ENCODE measurements around the gene GPHN.
A peak's percentile ranks its signal among the peaks of the same experiment; 100 is the strongest.
"Not testable (repeated sequence)": the region's sequence is repeated elsewhere in the genome, so short reads cannot be mapped to it uniquely, and the experiment has no call there.

The GPHN gene

GRCh38 chr14:66827182-66827581 lies 319.2 kb downstream of the GPHN start:
- DNase-seq: no peak

GRCh38 chr14:66831173-66831572 lies 323.2 kb downstream of the GPHN start:
- no peak for DNase-seq

DNA sequence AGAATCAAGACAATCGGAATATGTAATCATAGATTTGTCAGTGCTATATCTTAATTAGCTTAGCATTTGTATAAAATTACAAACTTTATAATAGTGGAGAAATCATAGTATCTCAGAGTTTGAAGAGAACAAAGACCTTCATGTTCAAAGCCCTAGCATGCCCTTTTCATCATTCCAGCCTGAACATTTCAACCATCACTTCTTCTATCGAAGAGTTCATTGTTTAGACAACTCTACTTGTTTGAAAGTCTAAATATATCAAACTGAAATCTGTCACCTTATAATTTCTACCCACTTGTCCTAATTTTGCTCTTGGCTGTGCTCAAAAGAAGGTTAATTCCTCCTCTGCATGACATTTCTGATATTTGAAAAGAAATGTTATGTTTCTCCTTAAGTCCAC lies 325.9 kb downstream of the GPHN start:
- no peak for DNase-seq

DNA sequence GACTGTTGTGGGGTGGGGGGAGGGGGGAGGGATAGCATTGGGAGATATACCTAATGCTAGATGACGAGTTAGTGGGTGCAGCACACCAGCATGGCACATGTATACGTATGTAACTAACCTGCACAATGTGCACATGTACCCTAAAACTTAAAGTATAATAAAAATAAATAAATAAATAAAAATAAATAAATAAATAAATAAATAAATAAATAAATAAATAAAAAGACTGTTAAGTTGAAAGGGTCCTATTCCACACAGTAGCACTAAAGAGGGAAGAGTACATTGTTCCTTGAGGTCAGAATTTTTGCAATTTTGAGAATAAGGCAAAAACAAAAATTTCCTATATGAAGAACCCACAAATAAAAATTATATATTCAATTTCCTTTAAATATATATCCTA lies 329.5 kb downstream of the GPHN start:
- not testable (repeated sequence) for DNase-seq

DNA sequence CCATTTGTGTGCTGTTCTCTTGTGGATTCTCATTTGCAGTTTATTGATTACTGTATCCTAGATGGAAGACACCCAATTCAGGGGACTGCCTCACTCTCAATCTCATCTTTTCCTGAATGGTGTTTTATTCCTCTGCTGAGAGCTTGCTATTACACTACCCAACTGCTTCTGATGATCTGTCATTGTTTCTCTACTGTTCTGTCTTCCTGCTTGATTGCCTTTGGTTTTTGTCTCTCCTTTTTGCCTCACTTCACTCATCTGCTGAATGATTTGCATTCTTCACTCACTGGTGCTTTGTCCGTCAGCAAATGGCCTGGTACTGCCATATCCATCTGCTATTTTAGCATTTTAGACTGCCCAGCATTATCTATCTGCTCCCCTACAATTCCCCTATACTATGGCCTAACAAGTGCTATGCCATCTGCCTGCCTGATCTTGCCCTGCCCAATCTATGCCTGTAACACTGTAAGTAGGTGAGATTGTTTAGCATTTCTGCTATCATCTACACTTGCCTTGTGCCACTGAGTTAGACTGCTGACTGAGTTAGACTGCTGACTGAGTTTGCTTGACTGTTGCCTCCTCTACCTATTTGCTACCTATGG lies 335.1 kb downstream of the GPHN start:
- DNase-seq: no peak

DNA sequence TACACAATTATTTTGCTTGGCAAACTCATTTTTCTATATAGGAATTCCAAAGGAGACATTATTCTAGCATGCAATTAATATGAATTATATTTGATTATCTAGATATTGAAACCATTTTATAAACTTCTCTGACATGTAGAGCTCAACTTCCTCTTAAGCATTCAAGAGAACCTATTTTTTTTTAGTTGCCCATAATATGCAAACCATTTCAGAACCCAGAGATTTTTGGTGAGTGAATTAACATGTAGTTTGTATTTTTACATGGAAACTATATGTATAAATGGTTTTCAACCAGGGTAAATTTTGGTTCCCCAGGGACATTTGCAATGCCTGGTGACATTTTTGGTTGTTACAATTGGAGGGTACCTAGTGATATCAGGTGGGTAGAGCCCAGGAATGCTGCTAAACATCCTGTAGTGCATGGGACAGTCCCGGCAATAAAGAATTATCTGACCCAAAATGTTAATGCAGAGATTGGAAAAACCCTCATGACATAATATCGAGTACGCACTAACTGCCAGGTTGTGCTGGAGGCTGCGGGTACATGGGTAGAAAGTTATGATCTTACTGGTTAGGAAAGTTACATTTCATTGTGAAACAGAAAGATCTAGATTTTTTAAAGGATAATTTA lies 342.4 kb downstream of the GPHN start:
- DNase-seq: no peak

GRCh38 chr14:66853311-66853710 lies 345.4 kb downstream of the GPHN start:
- DNase-seq: no peak

DNA sequence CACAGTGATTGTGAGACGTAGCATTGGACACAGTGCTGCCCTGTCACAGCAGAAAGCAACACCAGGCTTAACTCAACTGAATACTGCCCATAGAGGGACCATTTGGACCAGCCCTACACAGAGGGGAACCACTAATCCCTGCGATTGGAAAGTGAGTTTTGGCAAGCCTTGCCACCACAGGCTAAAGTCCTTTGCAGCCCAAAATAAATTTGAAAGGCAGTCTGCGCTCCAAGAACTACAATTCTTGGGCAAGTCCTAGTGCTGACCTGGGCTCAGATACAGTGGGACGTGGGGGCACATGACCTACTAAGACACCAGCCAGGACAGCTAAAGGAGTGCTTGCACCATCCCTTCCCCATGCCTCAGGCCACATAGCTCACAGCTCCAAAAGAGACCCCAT lies 349.9 kb downstream of the GPHN start:
- DNase-seq: no peak

- no peak for DNase-seq
Measured at GRCh38 chr14:66859063-66859671, 351.2 kb downstream of the GPHN start.

- no peak for DNase-seq
Measured at GRCh38 chr14:66881596-66881995, 373.6 kb downstream of the GPHN start.

DNA sequence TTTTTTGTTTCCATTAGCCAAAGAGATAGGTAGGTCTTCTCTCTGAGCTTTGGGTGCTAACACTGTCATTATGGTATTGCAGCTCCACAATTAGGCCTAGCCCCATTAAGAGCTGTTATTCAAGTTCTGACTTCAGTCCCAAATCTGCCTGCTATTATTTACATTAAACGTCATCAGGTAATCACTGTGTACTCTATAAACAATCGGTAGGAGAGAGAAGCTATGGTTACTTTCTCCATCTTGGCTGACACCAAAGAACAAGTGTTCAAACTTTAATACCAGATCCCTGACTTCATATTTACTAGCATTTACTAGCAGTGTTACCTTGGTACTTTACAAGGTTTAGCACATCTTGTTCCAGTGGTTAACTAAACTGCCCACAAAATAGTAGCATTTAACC lies 376.2 kb downstream of the GPHN start:
- peak; percentile 54 for DNase-seq

DNA sequence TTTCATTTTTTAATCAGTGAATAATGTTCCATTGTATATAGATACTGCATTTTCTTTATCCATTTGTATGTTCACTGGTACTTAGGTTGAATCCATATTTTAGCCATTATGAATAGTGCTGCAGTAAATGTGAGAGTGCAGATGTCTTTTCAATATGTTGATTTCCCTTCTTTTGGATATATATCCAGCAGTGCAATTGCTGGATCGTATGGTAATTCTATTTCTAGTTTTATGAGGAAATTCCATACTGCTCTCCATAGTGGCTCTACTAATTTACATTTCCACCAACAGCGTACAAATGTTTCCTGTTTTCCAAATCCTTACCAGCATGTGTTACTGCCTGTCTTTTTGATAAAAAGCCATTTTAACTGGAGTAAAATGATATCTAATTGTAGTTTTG lies 392.8 kb downstream of the GPHN start:
- no peak for DNase-seq

GRCh38 chr14:66910311-66910840 lies 402.4 kb downstream of the GPHN start:
- DNase-seq: no peak

DNA sequence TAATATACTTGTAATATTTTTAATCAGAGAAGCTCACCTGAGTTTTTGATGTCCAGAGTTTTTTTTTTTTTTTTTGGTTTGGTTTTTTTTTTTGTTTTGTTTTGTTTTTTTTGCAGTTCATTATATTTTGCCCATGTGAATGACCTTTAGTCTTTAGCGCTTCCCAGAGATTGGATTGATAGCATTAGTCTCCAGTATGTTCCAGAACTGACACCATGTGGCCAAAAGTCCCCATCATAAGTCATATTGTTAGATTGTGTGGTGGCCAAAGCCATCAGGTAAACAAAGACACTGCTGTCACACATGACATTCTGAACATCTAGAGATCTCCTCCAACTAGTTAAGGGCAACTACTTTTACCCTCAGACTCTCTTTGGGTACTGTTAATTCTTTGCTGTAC lies 408.5 kb downstream of the GPHN start:
- no peak for DNase-seq

- DNase-seq: no peak
Measured at GRCh38 chr14:66918527-66918926, 410.6 kb downstream of the GPHN start.

- no peak for DNase-seq
Measured at GRCh38 chr14:66920196-66920595, 412.2 kb downstream of the GPHN start.

DNA sequence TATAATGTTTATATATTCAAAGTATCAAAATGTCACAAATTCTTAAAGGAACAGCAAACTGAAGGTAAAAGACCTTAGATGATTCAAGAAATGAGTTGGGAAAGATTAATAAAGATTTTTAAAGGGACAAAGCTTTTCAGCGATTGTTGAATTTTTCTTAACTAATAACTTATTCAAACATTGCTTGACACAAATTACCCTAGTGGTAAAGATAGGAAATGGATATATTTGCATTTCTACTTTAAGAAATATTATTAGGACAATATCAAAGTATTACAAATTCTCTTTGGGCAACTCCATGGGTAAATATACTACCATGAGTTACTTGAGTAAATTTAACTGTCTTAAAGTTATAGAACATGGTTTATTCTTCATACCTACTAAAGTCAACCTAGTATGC lies 415.3 kb downstream of the GPHN start:
- no peak for DNase-seq

GRCh38 chr14:66939409-66939808 lies 431.5 kb downstream of the GPHN start:
- DNase-seq: no peak

DNA sequence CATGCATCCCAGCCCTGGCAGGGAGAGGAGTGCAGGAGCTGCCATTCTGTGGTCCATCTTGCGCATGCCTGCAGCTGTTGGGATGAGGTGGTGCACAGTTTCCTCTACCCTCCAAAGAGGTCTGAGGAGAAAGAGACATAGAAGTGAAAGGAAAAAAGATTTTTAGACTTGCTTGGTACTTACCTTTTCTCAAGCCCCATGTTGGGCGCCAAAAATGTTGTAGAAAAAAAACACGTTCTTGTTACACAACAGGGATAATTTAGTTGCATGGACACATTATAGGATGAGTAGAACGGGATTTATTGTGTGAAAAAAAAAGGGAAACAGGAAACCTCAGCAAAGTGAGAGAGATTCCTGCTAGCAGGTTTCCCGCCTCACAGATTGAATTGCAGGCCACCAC lies 436.9 kb downstream of the GPHN start:
- no peak for DNase-seq

DNA sequence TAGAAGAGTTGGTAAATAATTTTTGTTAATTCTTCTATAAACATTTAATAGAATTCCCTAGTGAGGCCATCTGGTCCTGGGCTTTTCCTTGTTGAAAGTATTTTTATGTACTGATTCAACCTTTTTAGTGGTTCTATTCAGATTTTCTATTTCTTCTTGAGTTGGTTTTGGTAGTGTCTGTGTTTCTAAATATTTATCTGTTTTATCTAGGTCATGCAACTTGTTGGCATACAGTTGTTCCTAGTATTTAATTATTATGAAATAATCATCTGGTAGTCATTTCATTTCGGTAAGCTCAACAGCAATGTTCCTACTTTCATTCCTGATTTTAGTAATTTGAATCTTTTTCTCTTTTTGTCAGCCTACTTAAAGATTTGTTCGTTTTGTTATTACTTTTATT lies 447.2 kb downstream of the GPHN start:
- no peak for DNase-seq

GRCh38 chr14:66959437-66960050 lies 451.6 kb downstream of the GPHN start:
- DNase-seq: no peak

GRCh38 chr14:66965831-66966230 lies 457.9 kb downstream of the GPHN start:
- DNase-seq: no peak

DNA sequence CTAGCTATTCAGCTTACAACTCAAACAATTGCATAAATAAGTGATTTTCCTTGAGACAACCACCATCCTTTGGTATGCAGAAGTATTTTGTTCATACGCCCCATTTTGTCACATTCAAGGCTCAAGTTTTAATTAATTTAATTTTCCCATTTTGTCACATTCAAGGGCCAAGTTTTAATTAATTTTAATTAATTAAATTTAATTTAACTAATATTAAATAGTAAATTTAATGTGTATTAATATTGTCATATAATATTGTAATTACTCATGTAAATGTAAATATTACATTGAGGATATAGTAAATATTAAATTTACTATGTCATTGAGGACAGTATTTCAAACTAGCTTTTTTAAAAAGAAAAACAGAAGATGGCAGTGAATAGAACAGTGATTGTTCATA lies 464.5 kb downstream of the GPHN start:
- no peak for DNase-seq

GRCh38 chr14:66974397-66975025 lies 466.6 kb downstream of the GPHN start:
- DNase-seq: no peak
